CD14-positive monocyte (primary cell): ENCODE measurements around the gene CACNB2. TPM values are rescaled to one million over a fixed set of nuclear protein-coding genes. Genes with fewer than 3 reads are reported as not detected.
"Not testable (repeated sequence)": the region's sequence is repeated elsewhere in the genome, so short reads cannot be mapped to it uniquely, and the experiment has no call there.

Source experiments
- DNase-seq, 3 donors: peaks; one replicate each; pipeline ENCODE4 v3.0.0-alpha.2; 2011 to 2022
- H2AFZ ChIP-seq: 2 replicates; pipeline ENCODE4 v1.6.0; 2012; ENCODE audit warnings: mild to moderate bottlenecking, low read depth, low read length, inconsistent platforms; ENCODE audit not compliant: insufficient read depth, poor library complexity, severe bottlenecking
- H3K27ac ChIP-seq, 2 donors: 1 replicate in 1 of 2; 2 replicates in 1 of 2; pipeline ENCODE4 v1.5.1; 2012 to 2013; ENCODE audit warnings: low read length in 2 of 2, control low read depth in 1 of 2, inconsistent platforms in 1 of 2, low read depth in 1 of 2, mild to moderate bottlenecking in 1 of 2
- H3K27me3 ChIP-seq, 2 donors: one replicate each; pipeline versions ENCODE4 v1.6.0 to v1.6.1; 2011 to 2013; ENCODE audit warnings: low read length in 2 of 2; ENCODE audit not compliant: control insufficient read depth in 2 of 2, insufficient read depth in 2 of 2
- H3K36me3 ChIP-seq, 2 donors: replicated peaks in 1 of 2; 1 replicate in 1 of 2; 2 replicates in 1 of 2; pipeline versions ENCODE4 v1.5.1 to v1.6.1; 2012 to 2013; ENCODE audit warnings: low read length in 2 of 2, control low read depth in 1 of 2, inconsistent platforms in 1 of 2, mild to moderate bottlenecking in 1 of 2; ENCODE audit not compliant: insufficient read depth in 2 of 2, control insufficient read depth in 1 of 2
- H3K4me1 ChIP-seq, 2 donors: 1 replicate in 1 of 2; 2 replicates in 1 of 2; pipeline versions ENCODE4 v1.5.1 to v1.6.1; 2012 to 2013; ENCODE audit warnings: low read length in 2 of 2, control low read depth in 1 of 2, inconsistent platforms in 1 of 2, mild to moderate bottlenecking in 1 of 2, moderate library complexity in 1 of 2; ENCODE audit not compliant: insufficient read depth in 2 of 2, control insufficient read depth in 1 of 2
- H3K4me2 ChIP-seq: replicated peaks from 2 replicates; pipeline ENCODE3; 2012; ENCODE audit warnings: low read length, moderate library complexity, mild to moderate bottlenecking; ENCODE audit not compliant: poor library complexity, severe bottlenecking; ENCODE audit errors: extremely low read depth
- H3K4me3 ChIP-seq, 3 experiments: fragments of 200-600 bp in 1 of 3; sonication (generic) in 1 of 3; replicated peaks in 1 of 3; 1 replicate in 2 of 3; 2 replicates in 1 of 3; pipeline ENCODE4 v1.5.1; 2011 to 2013; ENCODE audit warnings: low read length in 3 of 3, mild to moderate bottlenecking in 3 of 3, control low read depth in 2 of 3, low read depth in 2 of 3, inconsistent platforms in 1 of 3, moderate library complexity in 1 of 3
- H3K79me2 ChIP-seq: 2 replicates; pipeline ENCODE4 v1.6.0; 2012; ENCODE audit warnings: mild to moderate bottlenecking, control low read depth, inconsistent platforms, low read length, moderate library complexity; ENCODE audit not compliant: insufficient read depth
- H3K9ac ChIP-seq: 2 replicates; pipeline ENCODE4 v1.6.0; 2017; ENCODE audit warnings: low read length, mild to moderate bottlenecking; ENCODE audit not compliant: insufficient read depth, poor library complexity, severe bottlenecking
- H3K9me3 ChIP-seq, 2 donors: replicated peaks in 1 of 2; 1 replicate in 1 of 2; 2 replicates in 1 of 2; pipeline versions ENCODE4 v1.5.1 to v1.6.1; 2012 to 2013; ENCODE audit warnings: low read length in 2 of 2, control low read depth in 1 of 2; ENCODE audit not compliant: control insufficient read depth in 1 of 2, insufficient read depth in 1 of 2
- H4K20me1 ChIP-seq: 2 replicates; pipeline ENCODE4 v1.6.0; 2012; ENCODE audit warnings: mild to moderate bottlenecking, low read length, control low read depth, moderate library complexity; ENCODE audit not compliant: insufficient read depth
- H3K27ac Mint-ChIP-seq, 7 donors: one replicate each; pipeline ENCODE4 v1.8.0; 2020; ENCODE audit warnings: mild to moderate bottlenecking in 7 of 7, mixed read lengths in 7 of 7, moderate library complexity in 6 of 7, inconsistent platforms in 2 of 7
- H3K27me3 Mint-ChIP-seq, 3 donors: one replicate each; pipeline ENCODE4 v1.8.0; 2021 to 2022; ENCODE audit warnings: low read depth in 3 of 3, mild to moderate bottlenecking in 3 of 3, mixed read lengths in 3 of 3, moderate library complexity in 3 of 3, inconsistent platforms in 1 of 3
- H3K36me3 Mint-ChIP-seq, 2 donors: one replicate each; pipeline ENCODE4 v1.8.0; 2020; ENCODE audit warnings: mixed read lengths in 2 of 2, inconsistent platforms in 1 of 2, mild to moderate bottlenecking in 1 of 2
- H3K4me1 Mint-ChIP-seq: one replicate; pipeline ENCODE4 v1.8.0; 2020; ENCODE audit warnings: mild to moderate bottlenecking, mixed read lengths
- H3K4me3 Mint-ChIP-seq, 2 donors: one replicate each; pipeline ENCODE4 v1.8.0; 2020; ENCODE audit warnings: mild to moderate bottlenecking in 2 of 2, mixed read lengths in 2 of 2, moderate library complexity in 1 of 2
- H3K9me3 Mint-ChIP-seq, 7 donors: one replicate each; pipeline ENCODE4 v1.8.0; 2020 to 2022; ENCODE audit warnings: mixed read lengths in 7 of 7, mild to moderate bottlenecking in 6 of 7, moderate library complexity in 6 of 7, inconsistent platforms in 2 of 7
- CTCF ChIP-seq: fragments of 200-600 bp; IDR thresholded peaks from one replicate; pipeline ENCODE4 v1.8.0; 2022; ENCODE audit warnings: antibody characterized with exemption, mild to moderate bottlenecking
- WGBS: methylation state at CpG from one replicate; pipeline ENCODE4 v1.1.5; 2013; ENCODE audit warnings: missing lambda C conversion rate; ENCODE audit not compliant: insufficient coverage; 5-methylcytosine and 5-hydroxymethylcytosine counted together
- intact Hi-C, 2 donors: fragments of 100-400 bp; cut with micrococcal nuclease; formaldehyde crosslinking; loops; one replicate each; pipeline versions ENCODE4 v1.15.0 to v1.15.1; 2023
- polyA plus RNA-seq, 3 donors: library from polyadenylated mRNA; depleted of rRNA in 1 of 3; unstranded in 2 of 3; stranded (reverse) in 1 of 3; fragments of 300-500 nt in 2 of 3; fragments of >200 nt in 1 of 3; fragmentation: Illumina TruSeq in 2 of 3; gene quantifications; 1 replicate in 2 of 3; 2 replicates in 1 of 3; pipeline ENCODE4 v1.2.3, GENCODE V29; 2012 to 2021

Gene CACNB2
- polyA plus RNA-seq, 3 donors = 0.05 TPM; not detected in 2

GRCh38 chr10:18567343-18567856 is 427.2 kb downstream of the CACNB2 start:
- DNase-seq = no peak
- H3K36me3 ChIP-seq = no peaks in the 10 kb centered on the region
- Mint-ChIP-seq H3K4me1 (no peaks in the 10 kb centered on the region), H3K4me3 (no peak overlapping the region), H3K27me3 (no peaks in the 10 kb centered on the region), H3K36me3 (no peaks in the 10 kb centered on the region), H3K9me3 (no peaks in the 10 kb centered on the region), H3K27ac (no peak overlapping the region)
- H3K4me3 ChIP-seq = no peak overlapping the region
- no peaks in the 10 kb centered on the region for H3K79me2 ChIP-seq
- no peak for TF ChIP-seq CTCF
- H3K4me1 ChIP-seq = no peaks in the 10 kb centered on the region
- H3K4me2 ChIP-seq = no peak overlapping the region
- WGBS = 100% methylated on average over 3 of the region's 3 CpGs
- H3K9ac ChIP-seq = no peak overlapping the region
- H3K27ac ChIP-seq = no peak overlapping the region
- intact Hi-C loops = no loop called here
- H3K27me3 ChIP-seq = no peaks in the 10 kb centered on the region
- no peaks in the 10 kb centered on the region for H4K20me1 ChIP-seq
- peaks cover 52 to 99% of the 10 kb centered on the region in 2 donors for H3K9me3 ChIP-seq
- H2AFZ ChIP-seq = no peak overlapping the region

GRCh38 chr10:18570386-18570785 is 430.2 kb downstream of the CACNB2 start:
- H4K20me1 ChIP-seq, H3K79me2 ChIP-seq, H3K4me3 Mint-ChIP-seq, H3K27ac ChIP-seq, H3K9me3 Mint-ChIP-seq, H3K4me3 ChIP-seq, DNase-seq, H3K27me3 Mint-ChIP-seq, H3K9ac ChIP-seq, H2AFZ ChIP-seq, H3K4me2 ChIP-seq, H3K36me3 Mint-ChIP-seq, H3K36me3 ChIP-seq, H3K4me1 Mint-ChIP-seq, H3K27ac Mint-ChIP-seq, H3K4me1 ChIP-seq, H3K27me3 ChIP-seq, intact Hi-C loops: not testable (repeated sequence)
- WGBS = 98% methylated on average over 2 of the region's 2 CpGs
- peaks cover 41 to 82% of the 10 kb centered on the region in 2 donors for H3K9me3 ChIP-seq
